A549 (cell line): Measurements from ENCODE around the gene TRERF1. TPM values are rescaled to one million over a fixed set of nuclear protein-coding genes. Genes with fewer than 3 reads are reported as not detected.

Experiments used
- ATAC-seq, 2 experiments: fragments of 200-7000 bp in 1 of 2; fragments of >200 bp in 1 of 2; cut with Nextera tagmentation in 1 of 2; cut with Tn5 transposase in 1 of 2; 3 replicates each; pipeline versions ENCODE4 v1.8.0 to v1.9.1; 2018 to 2020; ENCODE audit warnings: mild to moderate bottlenecking in 1 of 2, moderate library complexity in 1 of 2
- CTCF ChIA-PET: fragments of 300-600 bp; sonication (Branson Sonifier 250); formaldehyde crosslinking; extraction: SDS; loops from one replicate; lab custom pipeline; 2021; ENCODE audit warnings: antibody characterized with exemption, inconsistent platforms; lab: Yijun Ruan, JAX
- POLR2A ChIA-PET: fragments of 350-600 bp; formaldehyde crosslinking; extraction: SDS; loops from one replicate; lab custom pipeline; 2021; ENCODE audit warnings: antibody characterized with exemption, inconsistent platforms; lab: Yijun Ruan, JAX
- DNase-seq, 2 experiments: peaks; one replicate each; pipeline versions ENCODE4 v3.0.0 to v3.0.0-alpha.2; 2011 to 2016; ENCODE audit warnings: low read depth in 1 of 2, low spot score in 1 of 2
- FAIRE-seq: peaks from 2 replicates; lab custom pipeline; 2011; peaks lifted over from hg19 to GRCh38; lab: Jason Lieb, UNC
- H3K27ac ChIP-seq, 2 experiments: fragments of >200 bp; sonication (Bioruptor Twin); formaldehyde crosslinking; 3 replicates each; pipeline ENCODE4 v1.5.1; 2016 to 2017
- H3K4me1 ChIP-seq: fragments of >200 bp; sonication (Bioruptor Twin); formaldehyde crosslinking; 3 replicates; pipeline ENCODE4 v1.6.1; 2016
- H3K4me2 ChIP-seq: fragments of >200 bp; sonication (Bioruptor Twin); formaldehyde crosslinking; 3 replicates; pipeline ENCODE4 v1.6.1; 2016
- H3K4me3 ChIP-seq: fragments of >200 bp; sonication (Bioruptor Twin); formaldehyde crosslinking; 3 replicates; pipeline ENCODE4 v1.5.1; 2016
- H3K9me3 ChIP-seq: fragments of >200 bp; sonication (Bioruptor Twin); formaldehyde crosslinking; 3 replicates; pipeline ENCODE4 v1.6.1; 2016
- CHD2 ChIP-seq: fragments of 150-350 bp; IDR thresholded peaks from 2 replicates; pipeline ENCODE4 v1.6.1; 2014; ENCODE audit warnings: low read length; ENCODE audit not compliant: partially characterized antibody
- CHD4 ChIP-seq: fragments of 200-600 bp; sonication (generic); IDR thresholded peaks from 2 replicates; pipeline ENCODE4 v1.6.1; 2016; ENCODE audit warnings: antibody characterized with exemption, mild to moderate bottlenecking, borderline replicate concordance
- EHMT2 ChIP-seq: fragments of 200-600 bp; sonication (generic); IDR thresholded peaks from 2 replicates; pipeline ENCODE4 v1.6.1; 2016; ENCODE audit warnings: antibody characterized with exemption, low read depth, mild to moderate bottlenecking, moderate library complexity
- ESRRA ChIP-seq: fragments of 150-350 bp; IDR thresholded peaks from 2 replicates; pipeline ENCODE4 v1.6.1; 2014; ENCODE audit warnings: mild to moderate bottlenecking, low read length, borderline replicate concordance
- FOSL2 ChIP-seq, 2 experiments: fragments of 450-650 bp in 1 of 2; fragments of >200 bp in 1 of 2; sonication (Bioruptor Twin) in 1 of 2; formaldehyde crosslinking; IDR thresholded peaks; 2 replicates each; pipeline versions ENCODE4 v1.5.0 to v1.6.1; 2016 to 2020; ENCODE audit warnings: mild to moderate bottlenecking in 1 of 2, moderate library complexity in 1 of 2
- HOXB5 ChIP-seq: fragments of 250-450 bp; sonication (Bioruptor Pico); IDR thresholded peaks from 2 replicates; pipeline ENCODE4 v1.5.0; 2020; ENCODE audit warnings: mild to moderate bottlenecking, moderate library complexity
- JUNB ChIP-seq: fragments of >200 bp; sonication (Bioruptor Twin); formaldehyde crosslinking; IDR thresholded peaks from 2 replicates; pipeline ENCODE4 v1.6.1; 2016
- KDM1A ChIP-seq: fragments of 200-600 bp; sonication (generic); IDR thresholded peaks from 2 replicates; pipeline ENCODE4 v1.6.1; 2016; ENCODE audit warnings: low read depth, mild to moderate bottlenecking
- KDM5A ChIP-seq: fragments of 200-600 bp; sonication (generic); IDR thresholded peaks from 2 replicates; pipeline ENCODE4 v1.6.1; 2016; ENCODE audit warnings: antibody characterized with exemption, mild to moderate bottlenecking
- MAZ ChIP-seq: fragments of 150-350 bp; IDR thresholded peaks from 2 replicates; pipeline ENCODE4 v1.6.1; 2014; ENCODE audit warnings: antibody characterized with exemption, low read depth, low read length, borderline replicate concordance
- MYC ChIP-seq: IDR thresholded peaks from 2 replicates; pipeline ENCODE4 v1.6.1; 2012; ENCODE audit warnings: mild to moderate bottlenecking, inconsistent platforms, low read length, improper control_type of control experiment, borderline replicate concordance
- PHF8 ChIP-seq: fragments of 200-600 bp; sonication (generic); IDR thresholded peaks from 2 replicates; pipeline ENCODE4 v1.6.1; 2016; ENCODE audit warnings: low read depth, mild to moderate bottlenecking, antibody characterized with exemption, moderate library complexity, borderline replicate concordance
- RAD21 ChIP-seq, 2 experiments: fragments of >200 bp in 1 of 2; sonication (Bioruptor Twin) in 1 of 2; formaldehyde crosslinking in 1 of 2; IDR thresholded peaks in 1 of 2; conservative IDR thresholded peaks in 1 of 2; 2 replicates in 1 of 2; 3 replicates in 1 of 2; pipeline ENCODE4 v1.6.1; 2012 to 2018; ENCODE audit warnings: inconsistent platforms in 1 of 2
- SMC3 ChIP-seq: fragments of >200 bp; sonication (Bioruptor Twin); formaldehyde crosslinking; IDR thresholded peaks from 3 replicates; pipeline ENCODE4 v1.6.1; 2018; ENCODE audit warnings: inconsistent platforms
- SREBF2 ChIP-seq: fragments of 450-650 bp; IDR thresholded peaks from 2 replicates; pipeline ENCODE4 v1.6.1; 2014; ENCODE audit warnings: mild to moderate bottlenecking, moderate library complexity
- TFCP2L1 ChIP-seq: fragments of 250-450 bp; sonication (Bioruptor Pico); IDR thresholded peaks from 2 replicates; pipeline ENCODE4 v1.5.0; 2021; ENCODE audit warnings: mild to moderate bottlenecking
- TP53 ChIP-seq: fragments of 250-450 bp; sonication (Bioruptor Pico); IDR thresholded peaks from 2 replicates; pipeline ENCODE4 v1.5.0; 2021; ENCODE audit warnings: mild to moderate bottlenecking, moderate library complexity
- ZC3H11A ChIP-seq: fragments of 450-650 bp; IDR thresholded peaks from 2 replicates; pipeline ENCODE4 v1.6.1; 2014; ENCODE audit warnings: antibody characterized with exemption, mild to moderate bottlenecking
- ZFP36 ChIP-seq: fragments of 450-650 bp; IDR thresholded peaks from 2 replicates; pipeline ENCODE4 v1.6.1; 2014; ENCODE audit warnings: borderline replicate concordance; ENCODE audit not compliant: partially characterized antibody
- WGBS: methylation state at CpG from one replicate; pipeline ENCODE4 v1.1.6; 2017; ENCODE audit errors: missing lambda C conversion rate; 5-methylcytosine and 5-hydroxymethylcytosine counted together
- polyA plus RNA-seq, 4 experiments: library from polyadenylated mRNA; depleted of rRNA in 3 of 4; stranded (reverse); fragments of >200 nt; fragmentation: RNase III in 1 of 4; extraction: RNeasy Plus Mini Kit Qiagen cat#74134 plus additional on column Dnase treatment in 1 of 4; gene quantifications; 2 replicates in 3 of 4; 3 replicates in 1 of 4; pipeline ENCODE4 v1.2.3, GENCODE V29; 2011 to 2017
- TF ChIP-seq, protein P1 (sequence below): IDR thresholded peaks from 2 replicates; pipeline ENCODE4 v1.6.1; 2012
- TF ChIP-seq, protein P2 (sequence below): fragments of 250-450 bp; sonication (Bioruptor Pico); IDR thresholded peaks from 2 replicates; pipeline ENCODE4 v1.5.0; 2020; ENCODE audit warnings: low read depth, mild to moderate bottlenecking, moderate library complexity
- TF ChIP-seq, protein P3 (sequence below): fragments of >200 bp; sonication (Bioruptor Twin); formaldehyde crosslinking; IDR thresholded peaks from 2 replicates; pipeline ENCODE4 v1.6.1; 2016
- TF ChIP-seq, protein P4 (sequence below): IDR thresholded peaks from 2 replicates; pipeline ENCODE4 v1.6.1; 2012
- TF ChIP-seq, protein P5 (sequence below): fragments of >200 bp; sonication (Bioruptor Twin); formaldehyde crosslinking; IDR thresholded peaks from 3 replicates; pipeline ENCODE4 v1.5.1; 2016
- TF ChIP-seq, protein P6 (sequence below): fragments of 250-450 bp; sonication (Bioruptor Pico); IDR thresholded peaks from 2 replicates; pipeline ENCODE4 v1.5.0; 2021; ENCODE audit warnings: mild to moderate bottlenecking, moderate library complexity, borderline replicate concordance

Gene TRERF1
- polyA plus RNA-seq, 2 of the 4 experiments (the other 2 are of a cell fraction): 2.4 to 3.5 TPM

DNA sequence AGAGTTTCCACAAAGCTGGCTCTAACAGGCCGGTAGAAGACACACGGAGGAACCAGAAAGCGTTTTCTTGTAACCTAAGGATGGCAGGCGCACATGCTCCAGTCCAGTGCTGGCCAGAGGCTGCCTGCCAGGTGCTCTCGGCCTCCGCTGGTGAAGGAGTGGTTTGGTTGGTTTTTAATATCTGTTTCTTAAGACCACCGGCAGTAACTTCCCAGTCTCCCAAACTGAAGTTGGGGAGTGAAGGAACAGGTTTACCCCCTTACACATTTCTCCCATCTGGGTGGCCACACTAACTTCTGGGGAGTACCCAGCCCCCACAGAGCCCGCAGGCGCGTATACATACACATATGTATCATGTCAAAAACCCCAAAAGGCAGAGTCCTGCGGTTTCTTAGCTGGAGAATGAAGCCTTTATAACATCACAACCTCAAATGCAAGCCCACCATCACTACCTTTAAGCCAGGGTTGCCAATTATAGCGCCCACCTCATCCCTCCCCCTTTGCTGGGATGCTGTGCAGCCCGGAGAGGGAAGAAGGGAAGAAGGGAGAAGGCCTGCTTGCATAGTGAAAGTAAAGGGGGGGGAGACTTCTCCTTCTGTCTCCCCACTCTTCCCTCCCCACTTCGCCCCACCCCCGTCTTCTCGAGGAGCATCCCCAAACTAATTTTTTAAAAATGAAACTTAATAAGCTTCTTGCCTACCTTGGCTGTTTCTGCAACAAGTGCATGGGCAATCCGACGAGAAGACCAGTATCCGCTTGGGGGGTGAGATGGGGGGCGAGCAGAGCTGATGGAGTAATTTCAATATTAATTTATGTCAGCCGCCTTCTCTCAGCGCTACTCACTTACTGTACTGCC lies 1.0 kb downstream of the TRERF1 start:
- no peak for DNase-seq
- Histone ChIP-seq H3K4me2 (peak overlapping the region; percentile 88), H3K4me1 (peaks cover 23% of the 10 kb centered on the region)
- 30% methylated on average over 22 of the region's 22 CpGs for WGBS
- no peak for TF ChIP-seq EHMT2
- no peak for TF ChIP-seq JUNB
- TF ChIP-seq, protein P1, sequence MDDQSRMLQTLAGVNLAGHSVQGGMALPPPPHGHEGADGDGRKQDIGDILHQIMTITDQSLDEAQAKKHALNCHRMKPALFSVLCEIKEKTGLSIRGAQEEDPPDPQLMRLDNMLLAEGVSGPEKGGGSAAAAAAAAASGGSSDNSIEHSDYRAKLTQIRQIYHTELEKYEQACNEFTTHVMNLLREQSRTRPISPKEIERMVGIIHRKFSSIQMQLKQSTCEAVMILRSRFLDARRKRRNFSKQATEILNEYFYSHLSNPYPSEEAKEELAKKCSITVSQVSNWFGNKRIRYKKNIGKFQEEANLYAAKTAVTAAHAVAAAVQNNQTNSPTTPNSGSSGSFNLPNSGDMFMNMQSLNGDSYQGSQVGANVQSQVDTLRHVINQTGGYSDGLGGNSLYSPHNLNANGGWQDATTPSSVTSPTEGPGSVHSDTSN: no peak
- no peak for TF ChIP-seq FOSL2 (IDR thresholded peaks at IDR 0.05)
- TF ChIP-seq FOSL2 (CRISPR knock-in tag; IDR thresholded peaks at IDR 0.05): no peak
- TF ChIP-seq SMC3: no peak
- TF ChIP-seq RAD21 (conservative IDR thresholded peaks at IDR 0.05 in 1 of 2, IDR thresholded peaks at IDR 0.05 in 1 of 2): no peak
- no peak for TF ChIP-seq ZFP36
- no peak for TF ChIP-seq CHD2
- TF ChIP-seq, all 56 proteins: peak for 0
- Histone ChIP-seq H3K4me3 (peak overlapping the region; percentile 78), H3K27ac (peak overlapping the region; percentile 99 to 100), H3K9me3 (no peaks in the 10 kb centered on the region)
- ATAC-seq: peak in 1 of 2 experiments; percentile 29; a peak in 2 of 6 replicates
- no peak for FAIRE-seq
- ChIA-PET CTCF (interaction anchor here (1.1 to 1.6 kb wide), 3 partner anchors 97 to 148 kb away, joined by 3 to 8 read pairs (median 3); no protein-coding TSS in a partner anchor), POLR2A (interaction anchor here (0.6 kb wide), 1 partner anchor 113 kb away, joined by 5 read pairs; the partner anchor contains the start of gene UBR2)

DNA sequence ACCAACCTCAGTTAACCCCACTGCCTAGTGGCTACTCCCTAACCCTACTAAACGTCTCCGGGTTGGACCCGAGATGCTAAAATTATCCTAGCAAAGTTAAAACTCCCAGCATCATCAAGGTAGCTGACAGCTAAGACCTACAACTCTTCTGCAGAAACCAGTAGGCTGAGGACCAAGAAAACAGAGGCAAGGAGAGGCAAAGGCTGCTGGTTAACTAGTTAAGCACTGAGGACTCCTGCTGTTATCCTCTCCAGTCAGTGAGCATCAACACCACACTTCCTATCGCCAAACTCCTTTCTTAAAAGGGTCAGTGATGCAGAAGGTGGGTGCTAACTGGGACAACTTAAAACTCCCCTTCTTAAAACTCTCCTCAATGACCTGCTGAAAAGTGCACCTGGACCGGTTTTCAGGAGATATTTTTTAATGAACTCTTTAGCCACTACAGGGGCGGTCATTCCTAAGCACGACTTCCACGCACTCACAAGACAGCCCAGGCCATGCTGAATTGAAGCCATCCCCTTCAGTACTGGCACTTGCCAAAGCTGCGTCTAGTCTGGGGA lies 1.7 kb downstream of the TRERF1 start:
- CTCF ChIA-PET: interaction anchor here (0.6 to 1.7 kb wide), 5 partner anchors 98 to 153 kb away, joined by 3 to 8 read pairs (median 5); no protein-coding TSS in a partner anchor
- no peak for DNase-seq

More for the DNA sequence above, 1.7 kb downstream of the TRERF1 start:
- H3K4me3 ChIP-seq: no peak overlapping the region
- no peak for TF ChIP-seq ZC3H11A
- no peak for TF ChIP-seq KDM5A
- TF ChIP-seq TP53: no peak
- TF ChIP-seq ESRRA: no peak
- TF ChIP-seq, protein P2, sequence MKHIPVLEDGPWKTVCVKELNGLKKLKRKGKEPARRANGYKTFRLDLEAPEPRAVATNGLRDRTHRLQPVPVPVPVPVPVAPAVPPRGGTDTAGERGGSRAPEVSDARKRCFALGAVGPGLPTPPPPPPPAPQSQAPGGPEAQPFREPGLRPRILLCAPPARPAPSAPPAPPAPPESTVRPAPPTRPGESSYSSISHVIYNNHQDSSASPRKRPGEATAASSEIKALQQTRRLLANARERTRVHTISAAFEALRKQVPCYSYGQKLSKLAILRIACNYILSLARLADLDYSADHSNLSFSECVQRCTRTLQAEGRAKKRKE (CRISPR knock-in tag): no peak
- no peak for TF ChIP-seq FOSL2 (IDR thresholded peaks at IDR 0.05)
- TF ChIP-seq FOSL2 (CRISPR knock-in tag; IDR thresholded peaks at IDR 0.05): no peak
- no peak for TF ChIP-seq MYC
- TF ChIP-seq, protein P3, sequence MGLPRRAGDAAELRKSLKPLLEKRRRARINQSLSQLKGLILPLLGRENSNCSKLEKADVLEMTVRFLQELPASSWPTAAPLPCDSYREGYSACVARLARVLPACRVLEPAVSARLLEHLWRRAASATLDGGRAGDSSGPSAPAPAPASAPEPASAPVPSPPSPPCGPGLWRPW: no peak
- TF ChIP-seq KDM1A: no peak
- TF ChIP-seq, protein P4, sequence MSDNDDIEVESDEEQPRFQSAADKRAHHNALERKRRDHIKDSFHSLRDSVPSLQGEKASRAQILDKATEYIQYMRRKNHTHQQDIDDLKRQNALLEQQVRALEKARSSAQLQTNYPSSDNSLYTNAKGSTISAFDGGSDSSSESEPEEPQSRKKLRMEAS: no peak
- TF ChIP-seq CHD2: no peak
- no peak for TF ChIP-seq SREBF2
- TF ChIP-seq, protein P5, sequence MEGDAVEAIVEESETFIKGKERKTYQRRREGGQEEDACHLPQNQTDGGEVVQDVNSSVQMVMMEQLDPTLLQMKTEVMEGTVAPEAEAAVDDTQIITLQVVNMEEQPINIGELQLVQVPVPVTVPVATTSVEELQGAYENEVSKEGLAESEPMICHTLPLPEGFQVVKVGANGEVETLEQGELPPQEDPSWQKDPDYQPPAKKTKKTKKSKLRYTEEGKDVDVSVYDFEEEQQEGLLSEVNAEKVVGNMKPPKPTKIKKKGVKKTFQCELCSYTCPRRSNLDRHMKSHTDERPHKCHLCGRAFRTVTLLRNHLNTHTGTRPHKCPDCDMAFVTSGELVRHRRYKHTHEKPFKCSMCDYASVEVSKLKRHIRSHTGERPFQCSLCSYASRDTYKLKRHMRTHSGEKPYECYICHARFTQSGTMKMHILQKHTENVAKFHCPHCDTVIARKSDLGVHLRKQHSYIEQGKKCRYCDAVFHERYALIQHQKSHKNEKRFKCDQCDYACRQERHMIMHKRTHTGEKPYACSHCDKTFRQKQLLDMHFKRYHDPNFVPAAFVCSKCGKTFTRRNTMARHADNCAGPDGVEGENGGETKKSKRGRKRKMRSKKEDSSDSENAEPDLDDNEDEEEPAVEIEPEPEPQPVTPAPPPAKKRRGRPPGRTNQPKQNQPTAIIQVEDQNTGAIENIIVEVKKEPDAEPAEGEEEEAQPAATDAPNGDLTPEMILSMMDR: no peak
- no peak for TF ChIP-seq CHD4
- no peak for TF ChIP-seq MAZ
- TF ChIP-seq JUNB: no peak
- TF ChIP-seq, protein P6, sequence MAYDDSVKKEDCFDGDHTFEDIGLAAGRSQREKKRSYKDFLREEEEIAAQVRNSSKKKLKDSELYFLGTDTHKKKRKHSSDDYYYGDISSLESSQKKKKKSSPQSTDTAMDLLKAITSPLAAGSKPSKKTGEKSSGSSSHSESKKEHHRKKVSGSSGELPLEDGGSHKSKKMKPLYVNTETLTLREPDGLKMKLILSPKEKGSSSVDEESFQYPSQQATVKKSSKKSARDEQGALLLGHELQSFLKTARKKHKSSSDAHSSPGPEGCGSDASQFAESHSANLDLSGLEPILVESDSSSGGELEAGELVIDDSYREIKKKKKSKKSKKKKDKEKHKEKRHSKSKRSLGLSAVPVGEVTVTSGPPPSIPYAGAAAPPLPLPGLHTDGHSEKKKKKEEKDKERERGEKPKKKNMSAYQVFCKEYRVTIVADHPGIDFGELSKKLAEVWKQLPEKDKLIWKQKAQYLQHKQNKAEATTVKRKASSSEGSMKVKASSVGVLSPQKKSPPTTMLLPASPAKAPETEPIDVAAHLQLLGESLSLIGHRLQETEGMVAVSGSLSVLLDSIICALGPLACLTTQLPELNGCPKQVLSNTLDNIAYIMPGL (CRISPR knock-in tag): no peak
- no peak for TF ChIP-seq TFCP2L1 (CRISPR knock-in tag)
- TF ChIP-seq HOXB5 (CRISPR knock-in tag): no peak
- TF ChIP-seq PHF8: no peak
- H3K4me1 ChIP-seq: peaks cover 23% of the 10 kb centered on the region
- POLR2A ChIA-PET: no interaction called here
- peak overlapping the region in 1 of 2 experiments; percentile 100; a peak in 3 of 6 replicates for H3K27ac ChIP-seq
- ATAC-seq (no peak), FAIRE-seq (no peak)
- peak overlapping the region; percentile 88 for H3K4me2 ChIP-seq
- WGBS: 80% methylated on average over 9 of the region's 9 CpGs
- no peaks in the 10 kb centered on the region for H3K9me3 ChIP-seq
